Upper lobe of left lung (tissue), 6 donors: ENCODE measurements around the gene SIRPD. TPM values are rescaled to one million over a fixed set of nuclear protein-coding genes. Genes with fewer than 3 reads are reported as not detected.
A peak's percentile ranks its signal among the peaks of the same experiment; 100 is the strongest.

ENCODE experiments used
- ATAC-seq, 2 donors: fragments of 200-7000 bp; cut with Tn5 transposase; one replicate each; pipeline ENCODE4 v1.9.1; 2022; ENCODE audit warnings: mild to moderate bottlenecking in 2 of 2, moderate library complexity in 2 of 2; ENCODE audit not compliant: low FRiP score in 2 of 2
- DNase-seq, 2 donors: peaks; one replicate each; pipeline ENCODE4 v3.0.0-alpha.2; 2019 to 2020
- H3K27ac ChIP-seq, 4 donors: fragments of 200-600 bp; sonication (generic); one replicate each; pipeline ENCODE4 v1.5.1; 2016 to 2019
- H3K27me3 ChIP-seq, 4 donors: fragments of 200-600 bp; sonication (generic); one replicate each; pipeline ENCODE4 v1.5.1; 2017 to 2019
- H3K36me3 ChIP-seq, 4 donors: fragments of 200-600 bp; sonication (generic); one replicate each; pipeline ENCODE4 v1.5.1; 2016 to 2019
- H3K4me1 ChIP-seq, 4 donors: fragments of 200-600 bp; sonication (generic); one replicate each; pipeline ENCODE4 v1.5.1; 2018 to 2019
- H3K4me3 ChIP-seq, 4 donors: fragments of 200-600 bp; sonication (generic); one replicate each; pipeline ENCODE4 v1.5.1; 2017 to 2019; ENCODE audit warnings: mild to moderate bottlenecking in 2 of 4, moderate library complexity in 1 of 4
- H3K9me3 ChIP-seq, 4 donors: fragments of 200-600 bp; sonication (generic); one replicate each; pipeline ENCODE4 v1.5.1; 2018 to 2019
- CTCF ChIP-seq, 6 experiments: fragments of 450-650 bp in 4 of 6; fragments of 200-600 bp in 2 of 6; sonication (generic) in 2 of 6; IDR thresholded peaks; one replicate each; pipeline ENCODE4 v1.5.1; 2016 to 2019; ENCODE audit warnings: antibody characterized with exemption in 6 of 6
- EP300 ChIP-seq, 4 donors: sonication (generic); formaldehyde crosslinking; IDR thresholded peaks; one replicate each; pipeline ENCODE4 v1.5.1; 2017; ENCODE audit warnings: antibody characterized with exemption in 4 of 4, control low read depth in 2 of 4
- POLR2A ChIP-seq, 4 donors: fragments of 450-650 bp; IDR thresholded peaks; one replicate each; pipeline ENCODE4 v1.5.1; 2016 to 2017; ENCODE audit warnings: antibody characterized with exemption in 4 of 4, mild to moderate bottlenecking in 2 of 4
- POLR2AphosphoS5 ChIP-seq, 2 donors: sonication (generic); formaldehyde crosslinking; IDR thresholded peaks; one replicate each; pipeline ENCODE4 v1.5.1; 2017; ENCODE audit warnings: antibody characterized with exemption in 2 of 2
- WGBS, 2 donors: methylation state at CpG; one replicate each; pipeline ENCODE4 v1.1.5; 2017 to 2018; 5-methylcytosine and 5-hydroxymethylcytosine counted together
- total RNA-seq, 6 donors: library from RNA; depleted of rRNA in 4 of 6; stranded (reverse); fragments of >200 nt in 4 of 6; gene quantifications; one replicate each; pipeline versions ENCODE4 v1.1.0 to v1.2.1, GENCODE V29; 2016 to 2021
- donor health status: DM: no; HTN: no; CAD: no; lungs with moderate emphysema.
- donor health status: DM: no; HTN: yes; CAD: no; lungs with severe emphysema.

The SIRPD gene
- total RNA-seq, result 1 to 10 TPM in 2 of 6 donors, under 1 TPM in 2, not detected in 2; 0.69 to 2.2 (median 1.5) TPM

GRCh38 chr20:1557605-1558004, at the start of gene SIRPD:
SIRPD (minus strand) TSS chr20:1557705; CDS start chr20:1557653, 52 bp downstream.
- Histone ChIP-seq H3K4me1 (no peaks in the 10 kb centered on the region), H3K27me3 (no peaks in the 10 kb centered on the region), H3K9me3 (no peaks in the 10 kb centered on the region), H3K4me3 (no peak within 1 kb of the TSS), H3K36me3 (no peaks in the 10 kb centered on the region), H3K27ac (no peak within 1 kb of the TSS)
- ATAC-seq (no peak), DNase-seq (no peak)
- TF ChIP-seq POLR2A (IDR thresholded peaks at IDR 0.05) (no peak), POLR2AphosphoS5 (IDR thresholded peaks at IDR 0.05) (no peak), EP300 (IDR thresholded peaks at IDR 0.05) (no peak), CTCF (IDR thresholded peaks at IDR 0.05) (no peak)
- WGBS, 2 donors, result 75 to 93% methylated on average over 2 of the region's 2 CpGs

GRCh38 chr20:1600736-1601135, 43.2 kb upstream of the SIRPD start:
- ATAC-seq (no peak), DNase-seq (no peak)
- Histone ChIP-seq H3K27ac (no peak overlapping the region), H3K36me3 (no peaks in the 10 kb centered on the region), H3K9me3 (no peaks in the 10 kb centered on the region), H3K4me3 (no peak overlapping the region), H3K27me3 (no peaks in the 10 kb centered on the region), H3K4me1 (no peaks in the 10 kb centered on the region)
- no peak for TF ChIP-seq POLR2A (IDR thresholded peaks at IDR 0.05)
- TF ChIP-seq POLR2AphosphoS5 (IDR thresholded peaks at IDR 0.05), result no peak
- no peak for TF ChIP-seq EP300 (IDR thresholded peaks at IDR 0.05)
- TF ChIP-seq CTCF (IDR thresholded peaks at IDR 0.05), result no peak
- 69% methylated on average over 5 of the region's 5 CpGs; no CpG with 5 or more reads in 1 of the 2 donors for WGBS, 2 donors

- no peaks in the 10 kb centered on the region for H3K4me1 ChIP-seq
- 33% methylated on average over 1 of the region's 1 CpG; no CpG with 5 or more reads in 1 of the 2 donors for WGBS, 2 donors
- H3K9me3 ChIP-seq, result no peaks in the 10 kb centered on the region
- no peak overlapping the region for H3K4me3 ChIP-seq
- no peak for ATAC-seq
- DNase-seq, result no peak
- no peaks in the 10 kb centered on the region for H3K36me3 ChIP-seq
- TF ChIP-seq POLR2A (IDR thresholded peaks at IDR 0.05) (no peak), POLR2AphosphoS5 (IDR thresholded peaks at IDR 0.05) (no peak), EP300 (IDR thresholded peaks at IDR 0.05) (no peak), CTCF (IDR thresholded peaks at IDR 0.05) (no peak)
- no peak overlapping the region for H3K27ac ChIP-seq
- H3K27me3 ChIP-seq, result no peaks in the 10 kb centered on the region
These were observed 37.8 kb upstream of the SIRPD start for GRCh38 chr20:1595333-1595732.

- Histone ChIP-seq H3K27me3 (no peaks in the 10 kb centered on the region), H3K4me3 (no peak overlapping the region), H3K4me1 (no peaks in the 10 kb centered on the region), H3K9me3 (no peaks in the 10 kb centered on the region), H3K27ac (peak overlapping the region in 2 of 4 donors; percentile 18 to 67), H3K36me3 (no peaks in the 10 kb centered on the region)
- no peak for TF ChIP-seq EP300 (IDR thresholded peaks at IDR 0.05)
- TF ChIP-seq POLR2AphosphoS5 (IDR thresholded peaks at IDR 0.05), result no peak
- TF ChIP-seq CTCF (IDR thresholded peaks at IDR 0.05), result no peak
- TF ChIP-seq POLR2A (IDR thresholded peaks at IDR 0.05), result no peak
- DNase-seq, result no peak
- ATAC-seq, result no peak
- WGBS, 2 donors, result 69% methylated on average over 7 of the region's 9 CpGs; no CpG with 5 or more reads in 1 of the 2 donors
These were observed 31.3 kb upstream of the SIRPD start for GRCh38 chr20:1588533-1589460.
